Small intestine (tissue), 7 donors: ENCODE results near the gene C11orf21. TPM values are rescaled to one million over a fixed set of nuclear protein-coding genes. Genes with fewer than 3 reads are reported as not detected.

Experiments used
- DNase-seq, 2 donors: peaks; one replicate each; pipeline versions ENCODE4 v3.0.0 to v3.0.0-alpha.2; 2013
- FAIRE-seq: peaks from 2 replicates; lab custom pipeline; 2012; peaks lifted over from hg19 to GRCh38; lab: Jason Lieb, UNC
- H3K27ac ChIP-seq, 3 donors: one replicate each; pipeline ENCODE4 v1.5.1; 2013; ENCODE audit warnings: low read length in 2 of 3, mild to moderate bottlenecking in 2 of 3, control low read depth in 1 of 3, inconsistent platforms in 1 of 3, low read depth in 1 of 3, moderate library complexity in 1 of 3
- H3K27me3 ChIP-seq, 3 donors: one replicate each; pipeline ENCODE4 v1.6.1; 2013; ENCODE audit warnings: low read length in 3 of 3, inconsistent platforms in 1 of 3; ENCODE audit not compliant: control insufficient read depth in 3 of 3, insufficient read depth in 3 of 3
- H3K36me3 ChIP-seq, 3 donors: one replicate each; pipeline ENCODE4 v1.6.1; 2013; ENCODE audit warnings: low read length in 3 of 3, inconsistent platforms in 1 of 3, low read depth in 1 of 3, mild to moderate bottlenecking in 1 of 3, moderate library complexity in 1 of 3; ENCODE audit not compliant: control insufficient read depth in 3 of 3, insufficient read depth in 2 of 3
- H3K4me1 ChIP-seq, 3 donors: one replicate each; pipeline ENCODE4 v1.6.1; 2013; ENCODE audit warnings: low read length in 2 of 3, inconsistent platforms in 1 of 3, low read depth in 1 of 3, mild to moderate bottlenecking in 1 of 3, moderate library complexity in 1 of 3; ENCODE audit not compliant: control insufficient read depth in 3 of 3, insufficient read depth in 2 of 3
- H3K4me3 ChIP-seq, 3 donors: one replicate each; pipeline ENCODE4 v1.5.1; 2013; ENCODE audit warnings: low read length in 3 of 3, control low read depth in 1 of 3, inconsistent platforms in 1 of 3, low read depth in 1 of 3, mild to moderate bottlenecking in 1 of 3, moderate library complexity in 1 of 3
- H3K9me3 ChIP-seq, 2 donors: one replicate each; pipeline ENCODE4 v1.6.1; 2013; ENCODE audit warnings: low read depth in 1 of 2, low read length in 1 of 2; ENCODE audit not compliant: control insufficient read depth in 2 of 2, insufficient read depth in 1 of 2
- WGBS, 3 donors: extraction: QIAGEN DNeasy Blood & Tissue Kit; methylation state at CpG; one replicate each; pipeline ENCODE4 v1.1.7; 2013; 5-methylcytosine and 5-hydroxymethylcytosine counted together
- polyA plus RNA-seq, 4 donors: library from polyadenylated mRNA; stranded (reverse) in 3 of 4; unstranded in 1 of 4; fragments of 200-250 nt in 3 of 4; fragments of 120-200 nt in 1 of 4; gene quantifications; one replicate each; pipeline versions ENCODE4 v1.2.1 to v1.2.3, GENCODE V29; 2013
- donor health status: healthy with polysubstance abuse.
- donor health status: control.
- donor health status: control.
- donor health status: Bipolar disorder and iron deficiency.
- donor health status: healthy.

Gene C11orf21
- polyA plus RNA-seq, 4 donors: 0.22 to 12.2 (median 0.58) TPM; not detected in 1

DNA sequence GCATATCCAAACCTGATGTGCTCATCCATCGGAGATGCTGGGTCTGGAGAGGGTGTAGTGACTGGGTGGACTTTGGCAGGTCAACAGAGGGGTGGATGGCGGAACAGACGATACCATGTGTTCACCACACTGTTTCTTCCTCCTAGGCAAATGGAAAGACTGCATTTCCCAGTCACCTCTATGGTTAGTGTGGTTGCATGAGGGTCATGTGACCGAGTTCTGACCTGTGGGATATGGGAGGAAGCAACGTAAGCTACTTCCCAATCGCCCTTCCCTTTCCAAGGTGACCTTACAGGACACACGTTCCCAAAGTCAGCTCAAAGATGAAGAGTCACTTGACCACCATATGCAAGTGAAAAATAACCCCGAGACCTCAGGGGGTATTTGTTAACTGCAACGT lies 27.8 kb upstream of the C11orf21 start:
- DNase-seq: no peak
- WGBS, 3 donors: 81 to 87% (median 82%) methylated on average over 9 of the region's 9 CpGs
- no peaks in the 10 kb centered on the region for H3K4me1 ChIP-seq
- peaks cover 0 to 22% of the 10 kb centered on the region in 2 donors for H3K9me3 ChIP-seq
- H3K27ac ChIP-seq: no peak overlapping the region
- H3K27me3 ChIP-seq: no peaks in the 10 kb centered on the region
- FAIRE-seq: no peak
- no peak overlapping the region for H3K4me3 ChIP-seq
- no peaks in the 10 kb centered on the region for H3K36me3 ChIP-seq

DNA sequence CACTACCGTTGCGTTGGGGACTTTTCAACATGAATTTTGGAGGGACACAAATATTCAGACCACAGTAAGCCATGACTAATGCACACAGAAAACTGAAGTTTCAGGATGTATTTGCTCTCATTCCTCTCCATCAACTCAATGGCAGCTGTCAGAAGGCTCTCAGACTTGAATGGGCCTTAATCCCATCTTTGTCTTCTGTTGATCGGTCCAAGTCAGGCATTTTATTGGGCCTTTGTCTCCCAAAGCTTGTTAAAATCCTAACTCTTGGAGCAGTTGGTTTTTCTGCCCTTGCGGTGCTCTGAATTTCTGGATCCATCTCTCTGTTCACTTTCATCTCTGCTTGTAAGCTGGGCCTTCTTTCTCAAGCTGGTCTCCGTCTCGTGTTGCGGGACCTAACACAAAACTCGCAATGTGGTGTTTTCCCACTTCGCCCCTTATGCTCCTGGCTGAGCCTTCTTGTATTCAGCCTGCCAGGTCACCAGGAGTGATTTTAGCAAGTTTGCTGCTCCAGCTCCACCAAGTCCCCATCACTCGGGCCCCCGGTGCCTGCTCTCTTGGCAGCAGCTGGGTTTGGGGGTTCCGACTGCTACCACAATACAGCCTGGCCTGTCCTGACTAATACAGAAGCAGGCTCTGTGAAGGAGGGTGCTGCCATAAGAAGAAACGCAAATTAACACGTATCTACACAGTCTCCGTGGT lies 27.1 kb upstream of the C11orf21 start:
- 89 to 92% (median 91%) methylated on average over 15 of the region's 15 CpGs for WGBS, 3 donors
- no peak overlapping the region for H3K27ac ChIP-seq

DNA sequence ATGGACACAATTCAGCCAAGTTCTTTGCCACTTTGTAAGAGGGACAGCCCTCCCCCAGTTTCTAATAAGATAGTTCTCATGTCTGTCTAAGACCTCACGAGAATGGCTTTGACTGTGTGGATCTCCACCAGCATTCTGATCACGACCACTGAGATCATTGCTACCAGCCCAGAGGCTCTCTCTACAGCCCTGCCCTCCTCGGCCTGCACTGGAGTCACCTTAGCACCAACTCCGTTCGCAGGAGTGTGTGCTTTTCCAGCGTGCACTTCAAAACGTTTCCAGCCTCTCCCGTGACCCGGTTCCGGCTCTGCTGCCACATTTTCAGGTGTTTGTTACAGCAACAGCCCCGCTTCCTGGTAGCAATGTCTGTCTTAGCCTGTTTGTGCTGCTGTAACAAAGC lies 26.3 kb upstream of the C11orf21 start:
- Histone ChIP-seq H3K9me3 (peaks cover 0 to 22% of the 10 kb centered on the region in 2 donors), H3K4me1 (no peaks in the 10 kb centered on the region), H3K36me3 (no peaks in the 10 kb centered on the region), H3K4me3 (no peak overlapping the region), H3K27ac (no peak overlapping the region), H3K27me3 (no peaks in the 10 kb centered on the region)
- WGBS, 3 donors: 86 to 89% (median 89%) methylated on average over 11 of the region's 11 CpGs
- DNase-seq: no peak
- no peak for FAIRE-seq

More for the DNA sequence above, 27.1 kb upstream of the C11orf21 start:
- Histone ChIP-seq H3K9me3 (peaks cover 0 to 22% of the 10 kb centered on the region in 2 donors), H3K4me3 (no peak overlapping the region), H3K27me3 (no peaks in the 10 kb centered on the region), H3K36me3 (no peaks in the 10 kb centered on the region), H3K4me1 (no peaks in the 10 kb centered on the region)
- FAIRE-seq (no peak), DNase-seq (no peak)

DNA sequence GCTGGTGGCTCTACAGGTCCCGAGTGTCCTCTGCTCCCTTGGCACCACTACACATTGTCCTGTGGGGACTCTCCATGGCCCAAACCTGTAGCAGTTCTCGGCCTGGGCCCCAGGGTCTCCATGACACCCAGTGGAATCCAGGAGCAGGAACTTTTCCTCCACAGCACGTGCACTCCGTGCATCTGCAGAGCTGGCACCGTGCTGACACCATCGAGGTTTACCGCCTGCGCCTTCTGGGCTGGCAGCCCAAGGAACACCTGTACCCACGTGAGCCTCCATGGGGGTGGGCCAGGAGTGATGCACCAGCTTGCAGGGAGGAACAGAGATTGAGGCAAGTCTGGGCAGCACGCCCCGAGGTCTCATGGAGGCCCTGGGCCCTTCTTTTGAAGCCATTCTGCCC lies 25.3 kb upstream of the C11orf21 start:
- no peaks in the 10 kb centered on the region for H3K4me1 ChIP-seq
- H3K27me3 ChIP-seq: no peaks in the 10 kb centered on the region
- H3K9me3 ChIP-seq: peaks cover 0 to 22% of the 10 kb centered on the region in 2 donors
- FAIRE-seq (no peak), DNase-seq (no peak)
- 77 to 89% (median 80%) methylated on average over 11 of the region's 11 CpGs for WGBS, 3 donors
- H3K36me3 ChIP-seq: no peaks in the 10 kb centered on the region
- H3K4me3 ChIP-seq: no peak overlapping the region
- H3K27ac ChIP-seq: no peak overlapping the region

DNA sequence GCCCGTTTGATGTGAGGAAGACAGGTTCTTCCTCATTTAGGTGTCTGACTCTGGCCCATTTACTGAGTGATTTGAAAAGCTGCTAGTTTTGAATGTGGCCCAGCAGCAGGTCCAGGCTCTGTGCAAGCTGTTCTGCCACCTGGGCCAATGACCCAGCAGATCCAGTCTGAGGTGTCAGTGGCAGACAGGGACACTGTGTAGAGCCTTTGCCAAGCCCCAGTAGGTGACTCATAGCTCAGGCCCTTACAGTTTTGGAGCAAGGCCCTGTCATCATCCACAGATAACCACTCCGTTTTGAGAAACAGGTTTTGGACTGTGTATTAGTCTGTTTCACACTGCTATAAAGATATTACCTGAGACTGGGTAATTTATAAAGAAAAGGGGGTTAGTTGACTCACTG lies 24.0 kb upstream of the C11orf21 start:
- H3K27ac ChIP-seq: no peak overlapping the region
- H3K27me3 ChIP-seq: no peaks in the 10 kb centered on the region
- no peak overlapping the region for H3K4me3 ChIP-seq
- H3K36me3 ChIP-seq: no peaks in the 10 kb centered on the region
- H3K9me3 ChIP-seq: peaks cover 0 to 12% of the 10 kb centered on the region in 2 donors
- DNase-seq (no peak), FAIRE-seq (no peak)
- 52 to 71% (median 60%) methylated on average over 2 of the region's 2 CpGs for WGBS, 3 donors
- H3K4me1 ChIP-seq: no peaks in the 10 kb centered on the region

DNA sequence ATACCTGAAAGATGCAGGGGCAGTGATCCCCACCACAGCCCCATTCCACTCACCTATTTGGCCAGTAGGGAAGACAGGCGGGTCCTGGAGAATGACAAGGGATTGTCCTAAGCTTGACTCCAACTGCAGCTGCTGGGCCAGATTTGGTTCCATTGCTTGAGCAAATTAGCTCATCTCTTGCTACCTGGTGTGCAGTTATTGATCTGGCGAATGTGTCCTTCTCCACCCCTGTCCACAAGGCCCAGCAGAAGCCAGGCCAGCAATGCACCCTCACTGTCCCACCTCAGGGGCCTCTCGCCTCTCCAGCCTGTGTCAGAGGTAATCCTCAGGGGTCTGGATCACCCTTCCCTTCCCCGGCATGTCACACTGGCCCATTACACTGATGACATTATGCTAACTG lies 23.4 kb upstream of the C11orf21 start:
- DNase-seq (no peak), FAIRE-seq (no peak)
- Histone ChIP-seq H3K9me3 (peaks cover 0 to 7% of the 10 kb centered on the region in 2 donors), H3K27me3 (no peaks in the 10 kb centered on the region), H3K36me3 (no peaks in the 10 kb centered on the region), H3K27ac (no peak overlapping the region), H3K4me3 (no peak overlapping the region), H3K4me1 (no peaks in the 10 kb centered on the region)
- 83 to 90% (median 89%) methylated on average over 4 of the region's 4 CpGs for WGBS, 3 donors

DNA sequence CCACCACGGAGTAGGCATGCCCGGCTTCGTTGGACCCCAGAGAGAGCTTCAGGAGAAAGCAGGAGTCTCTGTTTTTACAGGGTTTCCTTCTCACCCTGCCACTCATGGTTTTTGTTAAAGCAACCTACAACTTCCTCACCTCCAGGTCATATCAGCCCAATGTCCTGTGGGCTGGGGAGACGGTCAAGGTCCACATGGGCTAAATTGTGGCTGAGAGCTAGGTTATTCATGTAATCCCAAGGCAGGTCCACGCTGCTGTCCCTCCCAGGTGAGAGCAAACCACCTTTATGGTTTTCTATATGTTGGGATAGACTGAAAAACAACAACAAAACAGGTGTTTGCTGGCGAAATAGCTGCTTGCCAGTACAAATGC lies 19.6 kb upstream of the C11orf21 start:
- Histone ChIP-seq H3K27ac (no peak overlapping the region), H3K9me3 (peaks cover 0 to 12% of the 10 kb centered on the region in 2 donors), H3K36me3 (no peaks in the 10 kb centered on the region), H3K4me3 (no peak overlapping the region), H3K4me1 (no peaks in the 10 kb centered on the region), H3K27me3 (peaks cover 0 to 2% (median 0%) of the 10 kb centered on the region in 3 donors)
- DNase-seq (no peak), FAIRE-seq (no peak)
- WGBS, 3 donors: 38 to 72% (median 48%) methylated on average over 6 of the region's 6 CpGs

DNA sequence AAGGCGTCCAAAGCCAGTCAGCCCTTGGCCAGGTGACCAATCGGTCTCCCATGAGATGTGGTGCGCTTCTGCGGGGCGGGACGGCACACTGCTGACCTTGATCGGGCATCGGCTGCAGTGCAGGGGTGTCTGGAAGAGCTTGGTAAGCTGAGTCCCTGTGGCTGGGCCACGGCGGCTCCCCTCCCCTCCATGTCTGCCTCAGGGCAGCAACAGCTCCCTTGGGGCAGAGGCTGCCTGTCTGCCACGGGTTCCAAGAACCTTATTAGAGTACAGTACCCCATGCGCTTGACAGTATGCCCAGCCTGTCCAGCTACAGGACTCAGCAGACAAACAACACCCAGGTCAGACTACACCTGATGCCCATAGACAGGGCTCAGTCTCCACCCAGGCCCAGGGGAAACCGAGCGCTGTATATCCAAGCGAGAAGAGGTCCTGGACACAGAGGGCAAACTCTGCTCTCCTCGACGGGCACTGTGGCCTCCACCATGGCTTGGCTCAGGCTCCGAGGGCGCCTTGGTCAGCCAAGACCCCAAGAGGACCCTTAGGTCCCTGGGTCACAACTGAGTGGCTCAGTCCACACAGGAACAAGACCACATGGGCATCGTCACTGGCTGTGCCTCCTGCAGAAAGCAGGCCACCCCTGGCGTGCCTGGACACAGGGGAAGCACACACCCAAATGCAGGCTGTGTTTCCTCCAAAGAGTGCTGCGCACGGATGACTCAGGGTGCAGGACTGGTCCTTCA lies 19.0 kb upstream of the C11orf21 start:
- H3K27ac ChIP-seq: no peak overlapping the region
- no peak for FAIRE-seq
- 79 to 85% (median 80%) methylated on average over 23 of the region's 23 CpGs for WGBS, 3 donors
- no peak for DNase-seq
- H3K4me1 ChIP-seq: no peaks in the 10 kb centered on the region
- no peak overlapping the region for H3K4me3 ChIP-seq
- peaks cover 0 to 12% of the 10 kb centered on the region in 2 donors for H3K9me3 ChIP-seq
- peaks cover 0 to 2% (median 0%) of the 10 kb centered on the region in 3 donors for H3K27me3 ChIP-seq
- no peaks in the 10 kb centered on the region for H3K36me3 ChIP-seq
